NCI-H187 (cell line): Measurements from ENCODE around the gene REPS1.
"Not testable (repeated sequence)": the region's sequence is repeated elsewhere in the genome, so short reads cannot be mapped to it uniquely, and the experiment has no call there.

Experiments
- DNase-seq, 2 experiments: peaks; one replicate each; lab custom pipeline; 2025; lab: John Stamatoyannopoulos, UW

The REPS1 gene

DNA sequence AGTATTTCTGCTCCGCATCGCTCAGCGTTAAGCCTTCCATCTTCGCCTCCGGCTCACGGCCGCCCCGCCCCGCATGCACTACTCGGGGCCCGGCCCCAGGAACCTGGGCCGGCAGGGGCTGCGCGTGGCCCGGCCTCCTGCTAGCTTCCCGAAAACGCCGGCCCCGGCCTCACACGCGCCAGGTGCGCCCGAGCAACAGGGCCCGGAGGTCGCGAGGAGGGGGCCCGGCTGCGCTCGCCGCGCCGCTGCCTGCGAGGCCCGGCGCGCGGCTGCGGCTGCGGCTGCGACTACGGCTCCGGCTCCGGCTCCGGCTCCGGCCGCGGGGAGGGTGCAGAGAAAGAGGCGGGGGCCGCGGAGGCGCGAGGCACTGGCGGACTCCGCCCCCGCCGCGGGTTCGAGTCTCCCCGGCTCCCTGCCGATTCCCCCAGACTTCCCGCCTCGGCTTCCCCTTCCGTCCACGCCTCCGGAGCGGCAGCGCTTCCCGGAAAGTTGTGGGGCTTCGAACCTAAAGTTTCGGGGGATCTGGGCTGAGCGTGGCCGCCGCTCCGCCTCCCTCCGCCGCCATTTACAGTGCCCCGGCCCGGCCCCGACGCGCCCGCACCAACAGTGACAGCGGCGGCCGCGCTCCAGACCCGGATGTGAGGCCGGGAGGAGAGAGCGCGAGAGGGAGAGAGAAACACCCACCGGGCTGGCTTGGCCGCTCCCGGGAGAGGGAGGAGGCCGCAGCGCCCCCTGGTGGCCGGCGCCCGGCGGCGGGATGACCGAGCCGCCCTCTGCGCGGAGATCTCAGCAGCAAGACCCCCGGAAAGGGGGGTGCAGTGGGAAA, at the start of gene REPS1:
Gene REPS1, minus strand, starts transcription at position 611 of the 826 bp plus-strand sequence. Its CDS starts 571 bp downstream, at position 40.
- peak; percentile 75 to 81 for DNase-seq

DNA sequence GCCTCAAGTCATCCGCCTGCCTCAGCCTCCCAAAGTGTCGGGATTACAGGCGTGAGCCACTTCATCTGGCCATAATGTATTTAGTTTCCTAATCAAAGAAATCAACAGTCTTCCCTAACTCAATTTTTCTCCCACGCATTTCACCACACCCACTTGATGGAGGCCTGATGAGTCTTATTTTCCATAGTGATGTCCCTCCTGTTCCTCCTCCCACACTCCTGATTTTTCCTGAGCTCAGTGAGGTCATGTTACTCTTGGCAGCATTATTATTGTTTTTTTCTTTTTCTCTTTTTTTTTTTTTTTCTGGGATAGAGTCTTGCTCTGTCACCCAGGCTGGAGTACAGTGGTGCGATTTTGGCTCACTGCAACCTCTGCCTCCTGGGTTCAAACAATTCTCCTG, 49.4 kb upstream of the REPS1 start:
- no peak for DNase-seq

- no peak for DNase-seq
Measured at GRCh38 chr6:139030228-139030963, 42.3 kb upstream of the REPS1 start.

- no peak for DNase-seq
Measured at GRCh38 chr6:139029470-139030227, 41.6 kb upstream of the REPS1 start.

DNA sequence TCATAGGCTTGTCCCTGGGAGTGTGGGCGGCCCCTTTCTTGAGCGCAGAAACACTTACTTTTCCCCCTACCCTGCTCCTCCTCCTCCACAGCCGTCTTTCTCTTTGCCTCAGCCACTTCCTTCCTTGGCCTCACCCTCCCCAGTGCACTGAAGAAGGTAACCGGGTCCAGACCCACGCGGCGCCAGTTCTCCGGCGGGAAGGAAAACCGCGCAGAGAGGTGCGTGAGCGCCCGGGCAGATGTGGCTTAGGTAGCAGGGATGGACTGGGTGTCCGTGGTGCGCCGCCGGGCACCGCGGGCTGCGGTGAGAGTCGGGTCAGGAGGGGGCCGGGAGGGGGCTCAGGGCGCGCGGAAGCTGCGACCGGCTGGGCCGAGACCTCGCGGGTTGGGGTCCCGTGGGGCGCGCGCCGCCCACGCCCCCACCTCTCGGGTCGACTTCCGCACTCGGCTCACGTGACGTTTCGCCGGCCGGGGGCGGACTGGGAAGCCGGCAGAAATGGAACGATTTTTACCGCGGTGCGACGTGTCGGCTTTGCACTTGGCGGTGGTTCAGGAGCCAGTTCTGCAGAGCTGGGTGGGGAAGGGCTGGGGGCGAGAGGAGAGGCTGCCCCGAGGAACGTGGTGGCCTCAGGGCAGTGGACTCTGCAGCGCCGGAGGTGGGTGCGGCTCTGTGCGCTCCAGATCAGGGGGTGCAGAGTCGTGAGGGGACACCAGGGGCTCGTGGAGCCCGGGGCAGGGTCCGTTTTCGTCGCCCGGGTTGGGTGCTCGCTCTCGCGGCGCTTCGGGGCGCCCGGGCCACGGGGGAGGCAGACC, 40.8 kb upstream of the REPS1 start, which contains the start of gene ABRACL:
Gene ABRACL, plus strand, starts transcription at position 88 of the 812 bp plus-strand sequence. CDS start 5,416 bp downstream, outside the sequence.
- peak; percentile 43 to 77 for DNase-seq

DNA sequence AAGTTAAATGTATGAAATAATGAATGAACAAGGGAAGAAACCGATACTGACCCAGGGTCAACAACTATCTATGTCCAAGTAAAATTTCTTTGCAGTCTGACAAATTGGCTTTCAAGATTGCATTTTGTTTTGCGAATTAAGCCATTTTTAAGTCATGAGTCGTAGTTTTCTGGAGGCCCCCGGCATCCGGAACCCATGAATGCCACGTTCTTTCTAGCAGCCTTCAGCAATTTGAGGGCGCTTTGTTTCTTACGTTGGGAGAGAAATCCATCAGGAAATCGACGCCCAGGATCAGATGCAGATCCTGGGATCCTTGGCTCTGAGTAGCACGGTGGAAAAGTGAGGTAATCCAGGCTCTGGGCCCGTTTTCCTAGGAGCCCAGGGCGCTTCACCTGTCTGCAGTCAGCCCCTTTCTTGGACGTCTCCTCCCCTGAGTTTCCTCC, 40.2 kb upstream of the REPS1 start:
- DNase-seq: no peak

DNA sequence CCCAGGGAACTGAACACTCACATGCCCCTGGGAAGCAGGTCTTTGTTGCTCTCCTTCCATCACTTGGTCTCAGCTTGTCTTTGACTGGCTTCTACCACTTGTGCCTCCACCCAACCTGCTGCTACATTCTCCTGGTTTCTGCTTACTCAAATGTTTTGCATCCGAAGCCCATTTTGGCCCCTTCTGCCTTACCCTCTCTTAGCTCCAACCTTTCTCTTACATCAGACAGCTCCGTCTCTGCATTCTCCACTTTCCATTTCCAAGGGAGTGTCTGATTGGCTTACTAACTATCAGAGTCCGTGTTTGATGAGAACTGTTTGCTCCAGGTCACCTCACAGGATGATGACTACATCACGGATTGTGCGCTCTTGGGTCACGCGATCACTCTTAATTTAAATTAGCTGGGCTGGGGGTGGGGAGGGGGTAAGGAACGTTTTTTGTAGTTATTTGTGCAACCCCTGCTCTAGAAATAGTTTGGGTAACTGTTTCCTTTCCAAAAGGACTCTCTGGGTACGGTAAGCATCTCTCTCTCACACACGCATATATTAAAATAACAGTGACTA, 39.6 kb upstream of the REPS1 start:
- peak; percentile 5 to 20 for DNase-seq

DNA sequence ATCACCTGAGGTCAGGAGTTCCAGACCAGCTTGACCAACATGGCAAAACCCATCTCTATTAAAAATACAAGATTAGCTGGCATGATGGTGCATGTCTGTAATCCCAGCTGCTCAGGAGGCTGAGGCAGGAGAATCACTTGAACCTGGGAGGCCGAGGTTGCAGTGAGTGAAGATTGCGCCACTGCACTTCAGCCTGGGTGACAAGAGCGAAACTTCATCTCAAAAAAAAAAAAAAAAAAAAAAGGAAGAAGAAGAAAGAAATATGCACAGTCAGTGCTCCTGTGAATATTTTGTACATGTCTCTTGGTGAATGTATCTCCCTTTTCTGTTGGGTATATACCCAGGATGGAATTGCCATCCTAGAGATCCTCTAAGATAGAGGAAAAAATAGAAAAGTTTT, 37.4 kb upstream of the REPS1 start:
- DNase-seq: not testable (repeated sequence)

- no peak for DNase-seq
Measured at GRCh38 chr6:139020689-139021088, 32.6 kb upstream of the REPS1 start.

- no peak for DNase-seq
Measured at GRCh38 chr6:139019722-139020121, 31.7 kb upstream of the REPS1 start.

GRCh38 chr6:139017227-139017626, 29.2 kb upstream of the REPS1 start:
- DNase-seq: no peak

DNA sequence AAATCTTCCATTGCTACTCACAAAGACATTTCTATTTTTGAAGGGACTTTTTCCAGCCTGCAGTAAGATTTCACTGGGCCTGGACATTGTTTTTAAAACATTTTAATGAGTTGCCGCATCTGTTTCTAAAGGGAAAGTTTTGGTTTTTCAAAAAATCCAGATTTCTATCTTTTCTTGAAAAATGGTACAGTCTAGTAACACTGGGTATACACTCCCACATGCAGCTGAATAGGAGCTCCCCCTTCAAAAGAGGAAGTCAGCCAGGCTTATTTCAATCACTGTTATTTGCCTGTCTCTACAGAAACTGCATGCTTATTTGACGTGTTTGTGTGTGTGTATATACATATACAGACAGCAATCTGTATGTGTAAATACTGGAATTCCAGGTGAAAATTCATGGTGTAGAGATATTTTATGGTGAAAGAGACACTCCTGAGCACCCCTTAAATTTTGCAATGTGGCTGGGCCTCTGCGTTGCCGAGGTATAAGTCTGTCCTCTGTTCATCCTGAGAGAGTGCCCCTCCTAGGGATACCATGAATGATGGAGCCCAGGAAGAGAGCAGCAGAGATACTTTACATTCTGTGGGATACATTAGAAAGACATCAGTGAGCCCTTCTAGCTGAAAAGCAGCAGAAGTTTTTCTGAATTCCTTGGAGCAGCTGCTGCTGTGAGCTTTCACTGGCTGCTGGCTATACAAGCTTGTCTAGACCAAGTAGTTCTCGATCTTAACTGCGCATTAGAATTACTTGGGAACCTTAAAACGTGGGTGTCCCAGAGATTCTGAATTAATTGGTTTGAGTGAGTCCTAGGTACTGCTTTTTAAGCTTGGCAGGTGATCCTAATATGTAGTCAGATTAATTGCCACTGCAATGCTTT, 28.5 kb upstream of the REPS1 start:
- no peak for DNase-seq

DNA sequence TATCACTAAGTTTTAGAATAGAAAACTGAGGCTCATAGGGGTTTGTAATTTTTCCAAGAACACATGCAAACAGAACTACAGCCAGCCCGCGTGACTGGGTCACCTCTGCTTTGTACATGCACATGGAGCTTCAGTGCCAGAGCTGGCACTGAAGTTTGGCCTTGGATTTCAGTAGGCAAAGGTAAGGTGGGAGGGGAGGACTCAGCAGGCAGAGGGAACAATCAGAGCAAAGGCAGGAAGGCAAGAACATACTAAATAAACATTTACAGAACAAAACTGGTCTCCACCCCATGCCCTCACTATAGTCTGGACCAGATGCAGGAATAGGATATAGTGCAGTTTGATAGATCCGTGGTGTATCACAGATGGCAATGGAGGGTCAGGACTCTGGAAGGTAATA, 26.9 kb upstream of the REPS1 start:
- DNase-seq: no peak

GRCh38 chr6:139013185-139013800, 25.2 kb upstream of the REPS1 start:
- DNase-seq: no peak

DNA sequence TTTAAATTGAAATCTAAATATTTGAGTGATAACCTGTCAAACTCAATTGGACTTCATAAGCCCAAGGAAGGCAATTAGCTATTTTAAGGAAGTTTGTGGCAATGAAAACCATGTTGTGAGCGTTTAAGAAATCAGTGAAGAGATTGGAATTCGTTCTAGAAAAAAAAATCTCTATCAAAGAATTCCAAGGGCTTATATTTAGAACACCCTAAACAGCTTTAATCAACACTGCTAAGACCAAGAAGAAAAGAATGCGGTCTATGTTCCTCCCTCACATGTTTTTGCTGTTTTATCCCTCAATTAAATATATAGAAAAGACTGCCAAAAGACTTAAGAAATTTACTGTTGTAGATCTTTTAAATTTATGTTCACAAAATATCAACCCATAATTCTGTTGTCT, 23.9 kb upstream of the REPS1 start:
- no peak for DNase-seq

DNA sequence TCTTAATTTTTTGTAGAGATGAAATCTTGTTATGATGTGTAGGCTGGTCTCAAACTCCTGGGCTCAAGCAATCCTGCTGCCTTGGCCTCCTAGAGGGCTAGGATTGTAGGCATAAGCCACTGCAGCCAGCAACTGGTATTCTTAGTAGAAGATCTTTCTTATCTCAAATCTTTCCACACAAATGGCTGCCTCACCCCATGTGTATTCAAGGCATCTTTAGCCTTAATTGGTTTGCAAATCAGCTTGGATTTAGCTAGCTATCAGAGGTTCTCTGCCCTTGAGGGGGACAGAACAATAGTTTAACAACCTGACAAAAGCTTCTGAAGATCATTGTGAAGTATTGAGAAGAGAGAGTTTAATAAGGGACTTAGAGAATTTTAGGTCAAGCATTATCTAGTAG, 22.6 kb upstream of the REPS1 start:
- DNase-seq: no peak

DNA sequence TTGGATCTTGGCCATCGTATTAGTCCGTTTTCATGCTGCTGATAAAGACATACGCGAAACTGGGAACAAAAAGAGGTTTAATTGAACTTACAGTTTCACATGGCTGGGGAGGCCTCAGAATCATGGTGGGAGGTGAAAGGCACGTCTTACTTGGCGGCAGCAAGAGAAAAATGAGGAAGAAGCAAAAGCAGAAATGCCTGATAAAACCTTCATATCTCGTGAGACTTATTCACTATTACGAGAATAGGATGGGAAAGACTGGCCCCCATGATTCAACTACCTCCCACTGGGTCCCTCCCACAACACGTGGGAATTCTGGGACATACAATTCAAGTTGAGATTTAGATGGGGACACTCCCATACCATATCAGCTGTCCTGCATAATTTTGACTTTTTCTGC, 20.1 kb upstream of the REPS1 start:
- DNase-seq: no peak

GRCh38 chr6:139007428-139007827, 19.4 kb upstream of the REPS1 start:
- DNase-seq: no peak

DNA sequence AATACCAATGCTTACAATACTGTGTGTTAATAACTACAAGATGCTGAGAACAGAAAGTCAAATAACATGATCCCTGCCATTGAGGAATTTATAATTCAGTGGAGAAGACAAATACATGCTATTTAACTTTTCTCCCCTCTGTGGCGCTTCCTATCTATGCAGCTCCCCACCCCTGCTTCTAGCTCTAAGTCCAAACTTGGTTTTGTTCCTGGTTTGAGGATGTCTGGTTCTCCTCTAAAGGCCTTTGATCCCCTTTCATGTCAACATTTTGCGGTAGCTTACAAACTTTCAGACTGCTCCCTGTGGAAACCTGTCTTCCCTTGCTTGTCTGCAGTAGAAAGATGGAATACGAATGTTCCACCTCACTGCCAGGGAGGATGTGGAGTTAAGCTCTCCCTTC, 18.4 kb upstream of the REPS1 start:
- DNase-seq: no peak

- no peak for DNase-seq
Measured at GRCh38 chr6:139003751-139004150, 15.7 kb upstream of the REPS1 start.
